Loucy (cell line): ENCODE data around the gene LTB.

ENCODE experiments used
- EZH2phosphoT487 ChIP-seq: fragments of 200-600 bp; IDR thresholded peaks from 2 replicates; pipeline ENCODE4 v1.6.1; 2018; ENCODE audit warnings: antibody characterized with exemption, mild to moderate bottlenecking, moderate library complexity, borderline replicate concordance
- TF ChIP-seq, protein P1 (sequence below): fragments of 200-600 bp; sonication (generic); conservative IDR thresholded peaks from 2 replicates; pipeline ENCODE4 v1.5.1; 2014; ENCODE audit warnings: mild to moderate bottlenecking, antibody characterized with exemption, low read length

- TF ChIP-seq, protein P1, sequence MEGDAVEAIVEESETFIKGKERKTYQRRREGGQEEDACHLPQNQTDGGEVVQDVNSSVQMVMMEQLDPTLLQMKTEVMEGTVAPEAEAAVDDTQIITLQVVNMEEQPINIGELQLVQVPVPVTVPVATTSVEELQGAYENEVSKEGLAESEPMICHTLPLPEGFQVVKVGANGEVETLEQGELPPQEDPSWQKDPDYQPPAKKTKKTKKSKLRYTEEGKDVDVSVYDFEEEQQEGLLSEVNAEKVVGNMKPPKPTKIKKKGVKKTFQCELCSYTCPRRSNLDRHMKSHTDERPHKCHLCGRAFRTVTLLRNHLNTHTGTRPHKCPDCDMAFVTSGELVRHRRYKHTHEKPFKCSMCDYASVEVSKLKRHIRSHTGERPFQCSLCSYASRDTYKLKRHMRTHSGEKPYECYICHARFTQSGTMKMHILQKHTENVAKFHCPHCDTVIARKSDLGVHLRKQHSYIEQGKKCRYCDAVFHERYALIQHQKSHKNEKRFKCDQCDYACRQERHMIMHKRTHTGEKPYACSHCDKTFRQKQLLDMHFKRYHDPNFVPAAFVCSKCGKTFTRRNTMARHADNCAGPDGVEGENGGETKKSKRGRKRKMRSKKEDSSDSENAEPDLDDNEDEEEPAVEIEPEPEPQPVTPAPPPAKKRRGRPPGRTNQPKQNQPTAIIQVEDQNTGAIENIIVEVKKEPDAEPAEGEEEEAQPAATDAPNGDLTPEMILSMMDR = no peak
- no peak for TF ChIP-seq EZH2phosphoT487
Observed at GRCh38 chr6:31624070-31624469, 41.8 kb upstream of the LTB start.
